Esophagus squamous epithelium (tissue), 4 donors: Measurements from ENCODE around the gene ZFP36L2.

Experiments
- POLR2A ChIP-seq, 4 donors: fragments of 450-650 bp; IDR thresholded peaks; one replicate each; pipeline ENCODE4 v1.6.1; 2017; ENCODE audit warnings: antibody characterized with exemption in 4 of 4, mild to moderate bottlenecking in 4 of 4, moderate library complexity in 3 of 4
- TF ChIP-seq, protein P1 (sequence below), 6 experiments: fragments of 450-650 bp in 4 of 6; fragments of 200-600 bp in 2 of 6; sonication (generic) in 2 of 6; IDR thresholded peaks; one replicate each; pipeline ENCODE4 v1.5.1; 2016 to 2019; ENCODE audit warnings: antibody characterized with exemption in 6 of 6, mild to moderate bottlenecking in 4 of 6, moderate library complexity in 4 of 6

DNA sequence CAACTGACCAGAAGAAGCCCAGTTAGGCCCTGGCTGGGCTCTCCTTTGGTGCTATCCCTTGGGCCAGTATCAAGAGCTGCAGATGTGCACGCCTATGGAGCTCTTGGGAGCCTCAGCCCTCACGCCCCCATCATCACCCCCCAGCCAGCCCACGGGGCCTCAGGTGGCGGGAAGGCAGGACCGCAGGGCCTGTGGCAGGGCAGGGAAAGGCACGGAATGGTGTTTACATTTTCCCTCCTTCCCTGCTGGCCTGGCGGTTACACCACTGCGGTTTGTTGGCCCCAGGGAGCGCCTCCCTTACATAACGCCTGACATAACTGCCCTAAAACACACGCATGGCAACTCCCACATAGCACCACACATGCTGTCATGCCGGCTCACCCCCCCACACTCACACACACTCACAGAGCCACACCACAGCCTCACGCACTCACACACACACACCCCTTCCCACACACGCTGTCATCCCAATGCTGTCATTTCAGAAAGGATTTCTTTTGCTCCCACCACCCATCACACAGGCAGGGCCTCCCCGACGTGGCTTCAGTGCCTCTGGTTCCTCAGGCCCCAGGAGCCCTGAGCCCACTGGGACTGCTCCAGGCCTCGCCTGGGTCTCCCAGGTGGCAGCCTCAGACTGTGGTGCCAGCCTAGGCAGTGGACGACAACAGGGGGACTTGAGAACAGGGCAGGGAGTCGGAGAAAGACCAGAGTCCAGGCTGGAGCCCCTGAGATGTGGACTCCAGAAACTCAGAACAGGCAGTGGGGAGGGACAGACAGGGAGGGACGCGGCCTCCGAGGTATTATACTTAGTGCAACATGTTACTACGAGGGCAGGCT lies 15.7 kb downstream of the ZFP36L2 start:
- TF ChIP-seq, protein P1, sequence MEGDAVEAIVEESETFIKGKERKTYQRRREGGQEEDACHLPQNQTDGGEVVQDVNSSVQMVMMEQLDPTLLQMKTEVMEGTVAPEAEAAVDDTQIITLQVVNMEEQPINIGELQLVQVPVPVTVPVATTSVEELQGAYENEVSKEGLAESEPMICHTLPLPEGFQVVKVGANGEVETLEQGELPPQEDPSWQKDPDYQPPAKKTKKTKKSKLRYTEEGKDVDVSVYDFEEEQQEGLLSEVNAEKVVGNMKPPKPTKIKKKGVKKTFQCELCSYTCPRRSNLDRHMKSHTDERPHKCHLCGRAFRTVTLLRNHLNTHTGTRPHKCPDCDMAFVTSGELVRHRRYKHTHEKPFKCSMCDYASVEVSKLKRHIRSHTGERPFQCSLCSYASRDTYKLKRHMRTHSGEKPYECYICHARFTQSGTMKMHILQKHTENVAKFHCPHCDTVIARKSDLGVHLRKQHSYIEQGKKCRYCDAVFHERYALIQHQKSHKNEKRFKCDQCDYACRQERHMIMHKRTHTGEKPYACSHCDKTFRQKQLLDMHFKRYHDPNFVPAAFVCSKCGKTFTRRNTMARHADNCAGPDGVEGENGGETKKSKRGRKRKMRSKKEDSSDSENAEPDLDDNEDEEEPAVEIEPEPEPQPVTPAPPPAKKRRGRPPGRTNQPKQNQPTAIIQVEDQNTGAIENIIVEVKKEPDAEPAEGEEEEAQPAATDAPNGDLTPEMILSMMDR (IDR thresholded peaks at IDR 0.05): no peak
- TF ChIP-seq POLR2A (IDR thresholded peaks at IDR 0.05): no peak
